GM23338 (cell line): ENCODE results near the gene GLT6D1.

Source experiments
- CTCF ChIP-seq, 2 experiments: fragments of 200-600 bp in 1 of 2; sonication (generic) in 1 of 2; conservative IDR thresholded peaks; 2 replicates each; pipeline versions ENCODE4 v1.5.1 to v1.6.1; 2016 to 2017; ENCODE audit warnings: antibody characterized with exemption in 2 of 2, low read depth in 2 of 2, mild to moderate bottlenecking in 2 of 2, moderate library complexity in 1 of 2
- JUNB ChIP-seq: IDR thresholded peaks from one replicate; pipeline ENCODE4 v1.6.1; 2016; ENCODE audit warnings: antibody characterized with exemption; ENCODE audit not compliant: unreplicated experiment
- ZNF114 ChIP-seq: fragments of 250-450 bp; sonication (Bioruptor Pico); IDR thresholded peaks from 2 replicates; pipeline ENCODE4 v1.5.0; 2020; ENCODE audit warnings: mild to moderate bottlenecking, moderate library complexity

- no peak for TF ChIP-seq CTCF (conservative IDR thresholded peaks at IDR 0.05; ENCODE audit: low read depth in 2 of 2)
- TF ChIP-seq ZNF114 (CRISPR knock-in tag): no peak
- no peak for TF ChIP-seq JUNB
Measured at GRCh38 chr9:135617991-135618411, 21.3 kb downstream of the GLT6D1 start.
